Endothelial cell of umbilical vein (primary cell): Measurements from ENCODE around the gene INSC. TPM values are rescaled to one million over a fixed set of nuclear protein-coding genes. Genes with fewer than 3 reads are reported as not detected.

ENCODE experiments used
- BruUV-seq: library from RNA; stranded (reverse); fragments of 400-500 nt; replicated peaks from 2 replicates; lab custom pipeline; 2021; lab: Mats Ljungman, UMichigan
- CTCF ChIA-PET: fragments of 300-600, 350-600 bp; sonication (Branson Sonifier 250); formaldehyde crosslinking; loops from one replicate; lab custom pipeline; 2021; ENCODE audit warnings: antibody characterized with exemption, inconsistent platforms; lab: Charles Lee
- POLR2A ChIA-PET: fragments of 300-600, 350-600 bp; sonication (Branson Sonifier 250); formaldehyde crosslinking; loops from one replicate; lab custom pipeline; 2021; ENCODE audit warnings: antibody characterized with exemption, inconsistent platforms; lab: Charles Lee
- DNase-seq: peaks from one replicate; pipeline ENCODE4 v3.0.0-alpha.2; 2011; ENCODE audit warnings: low read depth, low spot score
- FAIRE-seq: peaks from 2 replicates; lab custom pipeline; 2011; peaks lifted over from hg19 to GRCh38; lab: Jason Lieb, UNC
- H2AFZ ChIP-seq: 2 replicates; pipeline ENCODE4 v1.6.0; 2012; ENCODE audit warnings: low read depth, low read length, control low read depth, inconsistent platforms
- H3K27ac ChIP-seq: 2 replicates; pipeline ENCODE4 v1.5.1; 2011; ENCODE audit warnings: low read depth, mild to moderate bottlenecking, control low read depth, low read length, moderate library complexity; ENCODE audit not compliant: insufficient read depth
- H3K27me3 ChIP-seq, 2 experiments: 2 replicates each; pipeline versions ENCODE4 v1.6.0 to v1.6.1; 2011; ENCODE audit warnings: low read length in 2 of 2, mixed read lengths in 1 of 2; ENCODE audit not compliant: control insufficient read depth in 2 of 2, insufficient read depth in 2 of 2
- H3K36me3 ChIP-seq, 2 experiments: 2 replicates in 1 of 2; 3 replicates in 1 of 2; pipeline ENCODE4 v1.5.1; 2011; ENCODE audit warnings: low read length in 2 of 2, mild to moderate bottlenecking in 1 of 2, moderate library complexity in 1 of 2; ENCODE audit not compliant: control insufficient read depth in 2 of 2, insufficient read depth in 2 of 2; ENCODE audit errors: extremely low read depth in 1 of 2
- H3K4me1 ChIP-seq: 3 replicates; pipeline ENCODE4 v1.5.1; 2011; ENCODE audit warnings: mild to moderate bottlenecking, low read length; ENCODE audit not compliant: control insufficient read depth, insufficient read depth; ENCODE audit errors: extremely low read depth
- H3K4me2 ChIP-seq: 2 replicates; pipeline ENCODE4 v1.6.1; 2011; ENCODE audit warnings: low read length, control low read depth, mixed read lengths; ENCODE audit not compliant: insufficient read depth
- H3K4me3 ChIP-seq, 3 experiments: fragments of 200-600 bp in 1 of 3; sonication (generic), shearing (Covaris generic) in 1 of 3; replicated peaks in 1 of 3; 2 replicates each; pipeline ENCODE4 v1.5.1; 2011 to 2016; ENCODE audit warnings: control low read depth in 3 of 3, low read length in 3 of 3, mild to moderate bottlenecking in 2 of 3, inconsistent platforms in 1 of 3, low read depth in 1 of 3, moderate library complexity in 1 of 3; ENCODE audit not compliant: insufficient read depth in 1 of 3
- H3K79me2 ChIP-seq: 2 replicates; pipeline ENCODE4 v1.6.0; 2012; ENCODE audit warnings: low read length, inconsistent platforms; ENCODE audit not compliant: control insufficient read depth, insufficient read depth
- H3K9ac ChIP-seq: replicated peaks from 2 replicates; pipeline ENCODE3; 2011; ENCODE audit warnings: low read length, control low read depth; ENCODE audit not compliant: insufficient read depth; ENCODE audit errors: extremely low read depth
- H3K9me1 ChIP-seq: replicated peaks from 3 replicates; pipeline ENCODE4 v1.6.0; 2011; ENCODE audit warnings: mild to moderate bottlenecking, low read length; ENCODE audit not compliant: control insufficient read depth, insufficient read depth; ENCODE audit errors: extremely low read depth
- H3K9me3 ChIP-seq: replicated peaks from 2 replicates; pipeline ENCODE4 v1.5.1; 2012; ENCODE audit warnings: low read length, inconsistent platforms; ENCODE audit not compliant: control insufficient read depth, insufficient read depth
- H4K20me1 ChIP-seq: replicated peaks from 2 replicates; pipeline ENCODE3; 2011; ENCODE audit warnings: mild to moderate bottlenecking, low read length; ENCODE audit not compliant: control insufficient read depth, insufficient read depth; ENCODE audit errors: extremely low read depth
- GATA2 ChIP-seq: IDR thresholded peaks from 2 replicates; pipeline ENCODE4 v1.7.0; 2011; ENCODE audit warnings: low read depth, mild to moderate bottlenecking, moderate library complexity, mixed read lengths, low read length; ENCODE audit not compliant: insufficient read length, insufficient read depth
- MYC ChIP-seq: IDR thresholded peaks from one replicate; pipeline ENCODE4 v1.6.1; 2011; ENCODE audit warnings: mild to moderate bottlenecking, low read depth, low read length
- dilution Hi-C: fragments of 300-500 bp; cut with MboI; formaldehyde crosslinking; loops from one replicate; pipeline ENCODE4 v1.15.0; 2019; ENCODE audit warnings: low sequenced_read_pairs; ENCODE audit not compliant: extremely low pct_ligation_motif_present
- intact Hi-C: fragments of 100-400 bp; cut with micrococcal nuclease; formaldehyde crosslinking; loops from one replicate; pipeline ENCODE4 v1.10.0; 2022
- polyA plus RNA-seq, 4 experiments: library from polyadenylated mRNA; depleted of rRNA in 3 of 4; stranded (reverse) in 3 of 4; unstranded in 1 of 4; fragments of >200 nt; gene quantifications; 2 replicates each; pipeline versions ENCODE4 v1.2.1 to v1.2.3, GENCODE V29; 2011 to 2012; ENCODE audit warnings: missing spikeins in 1 of 4
- total RNA-seq: library from RNA; stranded (reverse); gene quantifications from 2 replicates; pipeline ENCODE4 v1.2.3, GENCODE V29; 2021
- TF ChIP-seq, protein P1 (sequence below), 2 donors: IDR thresholded peaks; 1 replicate in 1 of 2; 2 replicates in 1 of 2; pipeline ENCODE4 v1.5.1; 2011; ENCODE audit warnings: low read length in 2 of 2, mild to moderate bottlenecking in 2 of 2, moderate library complexity in 2 of 2, control low read depth in 1 of 2, inconsistent platforms in 1 of 2, low read depth in 1 of 2; ENCODE audit not compliant: insufficient read depth in 1 of 2; ENCODE audit errors: extremely low read depth in 1 of 2

INSC gene
- total and polyA plus RNA-seq, 2 donors (not counting 3 experiments of a cell fraction or from before 2014, with no cell fraction given) = not detected

- POLR2A ChIA-PET = interaction anchor here (1.0 kb wide), 1 partner anchor 240 kb away, joined by 3 read pairs; no protein-coding TSS in a partner anchor
- no peaks in the 10 kb centered on the region for H3K9me3 ChIP-seq
- no peaks in the 10 kb centered on the region for H3K4me1 ChIP-seq
- CTCF ChIA-PET = interaction anchor here (0.9 to 2.0 kb wide), 2 partner anchors 23 to 39 kb away, joined by 3 to 8 read pairs; no protein-coding TSS in a partner anchor
- H2AFZ ChIP-seq = no peak overlapping the region
- H3K9ac ChIP-seq = no peak overlapping the region
- no TSS peak for BruUV-seq
- H3K27me3 ChIP-seq = no peaks in the 10 kb centered on the region
- intact Hi-C loops = no loop called here
- dilution Hi-C loops = no loop called here
- no peaks in the 10 kb centered on the region for H3K9me1 ChIP-seq
- H4K20me1 ChIP-seq = no peaks in the 10 kb centered on the region
- DNase-seq (no peak), FAIRE-seq (no peak)
- TF ChIP-seq GATA2 = no peak
- TF ChIP-seq, protein P1, sequence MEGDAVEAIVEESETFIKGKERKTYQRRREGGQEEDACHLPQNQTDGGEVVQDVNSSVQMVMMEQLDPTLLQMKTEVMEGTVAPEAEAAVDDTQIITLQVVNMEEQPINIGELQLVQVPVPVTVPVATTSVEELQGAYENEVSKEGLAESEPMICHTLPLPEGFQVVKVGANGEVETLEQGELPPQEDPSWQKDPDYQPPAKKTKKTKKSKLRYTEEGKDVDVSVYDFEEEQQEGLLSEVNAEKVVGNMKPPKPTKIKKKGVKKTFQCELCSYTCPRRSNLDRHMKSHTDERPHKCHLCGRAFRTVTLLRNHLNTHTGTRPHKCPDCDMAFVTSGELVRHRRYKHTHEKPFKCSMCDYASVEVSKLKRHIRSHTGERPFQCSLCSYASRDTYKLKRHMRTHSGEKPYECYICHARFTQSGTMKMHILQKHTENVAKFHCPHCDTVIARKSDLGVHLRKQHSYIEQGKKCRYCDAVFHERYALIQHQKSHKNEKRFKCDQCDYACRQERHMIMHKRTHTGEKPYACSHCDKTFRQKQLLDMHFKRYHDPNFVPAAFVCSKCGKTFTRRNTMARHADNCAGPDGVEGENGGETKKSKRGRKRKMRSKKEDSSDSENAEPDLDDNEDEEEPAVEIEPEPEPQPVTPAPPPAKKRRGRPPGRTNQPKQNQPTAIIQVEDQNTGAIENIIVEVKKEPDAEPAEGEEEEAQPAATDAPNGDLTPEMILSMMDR (IDR thresholded peaks at IDR 0.05; ENCODE audit: extremely low read depth in 1 of 2, insufficient read depth in 1 of 2, low read depth in 1 of 2, low read length in 2 of 2) = no peak
- TF ChIP-seq MYC = no peak
- no peak overlapping the region for H3K27ac ChIP-seq
- H3K36me3 ChIP-seq = no peaks in the 10 kb centered on the region
- H3K79me2 ChIP-seq = no peaks in the 10 kb centered on the region
- H3K4me2 ChIP-seq = no peak overlapping the region
- H3K4me3 ChIP-seq = no peak overlapping the region
Observed at GRCh38 chr11:15139096-15139770, 24.5 kb downstream of the INSC start.
